ENCODE measurements around the gene CCL21. TPM values are rescaled to one million over a fixed set of nuclear protein-coding genes. Genes with fewer than 3 reads are reported as not detected.
"Not testable (repeated sequence)": the region's sequence is repeated elsewhere in the genome, so short reads cannot be mapped to it uniquely, and the experiment has no call there.

Gene CCL21
- total RNA-seq, 2 experiments from 2014 or later, result not detected

DNA sequence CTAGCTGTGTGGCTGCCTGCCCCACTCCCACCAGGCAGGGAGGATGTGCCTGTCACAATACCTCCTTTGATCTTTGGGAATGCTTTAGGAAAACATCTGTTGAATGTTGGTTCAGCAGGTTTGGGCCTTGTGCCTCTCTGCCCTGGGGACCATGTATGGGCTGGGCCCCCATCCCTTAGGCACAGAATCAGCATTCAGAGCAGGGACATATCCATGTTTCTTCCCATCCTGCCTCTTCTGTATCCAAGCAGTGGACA is 9.8 kb upstream of the CCL21 start:
- POLR2A ChIA-PET, result interaction anchor here (0.9 kb wide), 1 partner anchor 10 kb away, joined by 3 read pairs; the partner anchor contains the start of gene CCL21
- DNase-seq; H3K27me3 Mint-ChIP-seq; H3K4me3 Mint-ChIP-seq; H3K36me3 Mint-ChIP-seq (ENCODE audit: low read depth); H3K27ac Mint-ChIP-seq; H3K4me1 Mint-ChIP-seq; H3K9me3 Mint-ChIP-seq; CTCF ChIA-PET: not testable (repeated sequence)

DNA sequence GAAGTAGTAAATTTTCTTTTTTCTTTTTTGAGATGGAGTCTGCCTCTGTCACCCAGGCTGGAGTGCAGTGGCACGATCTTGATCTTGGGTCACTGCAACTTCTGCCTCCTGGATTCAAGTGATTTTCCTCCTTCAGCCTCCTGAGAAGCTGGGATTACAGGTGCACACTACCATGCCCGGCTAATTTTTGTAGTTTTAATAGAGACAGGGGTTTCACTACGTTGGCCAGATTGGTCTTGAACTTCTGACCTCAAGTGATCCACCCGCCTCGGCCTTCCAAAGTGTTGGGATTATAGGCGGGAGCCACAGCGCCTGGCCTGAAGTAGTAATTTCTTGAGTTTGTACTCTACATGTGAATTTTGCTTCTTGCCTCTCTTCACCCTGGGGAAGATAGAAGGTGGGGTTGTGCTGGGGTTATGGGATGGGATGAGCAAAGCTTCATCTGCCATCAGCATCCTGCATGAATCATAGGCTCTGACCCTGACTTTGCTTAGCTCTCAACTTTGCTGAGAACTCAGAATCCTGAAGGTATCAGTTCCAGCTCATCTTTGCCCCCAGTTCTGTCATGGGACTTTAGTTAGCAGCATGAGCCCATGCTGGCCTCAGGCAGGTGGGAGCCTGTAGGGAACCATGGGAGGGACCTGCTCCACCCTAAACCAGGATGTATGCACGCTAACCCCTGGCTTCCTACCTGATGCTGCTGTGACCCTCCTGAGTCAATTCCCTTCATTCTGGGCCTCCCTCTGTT is 9.3 kb upstream of the CCL21 start:
- H3K27ac Mint-ChIP-seq, result no peak overlapping the region
- H3K9me3 Mint-ChIP-seq, result no peaks in the 10 kb centered on the region
- H3K36me3 Mint-ChIP-seq (ENCODE audit: low read depth), result no peaks in the 10 kb centered on the region
- DNase-seq, result no peak
- ChIA-PET CTCF (no interaction called here), POLR2A (interaction anchor here (0.9 kb wide), 1 partner anchor 9 kb away, joined by 3 read pairs; the partner anchor contains the start of gene CCL21)
- H3K27me3 Mint-ChIP-seq, result peaks cover 7% of the 10 kb centered on the region
- H3K4me1 Mint-ChIP-seq, result no peaks in the 10 kb centered on the region
- H3K4me3 Mint-ChIP-seq, result no peak overlapping the region

- no peaks in the 10 kb centered on the region for H3K4me1 Mint-ChIP-seq
- H3K9me3 Mint-ChIP-seq, result no peaks in the 10 kb centered on the region
- POLR2A ChIA-PET, result no interaction called here
- no peaks in the 10 kb centered on the region for H3K36me3 Mint-ChIP-seq (ENCODE audit: low read depth)
- CTCF ChIA-PET, result no interaction called here
- no peak overlapping the region for H3K4me3 Mint-ChIP-seq
- no peak overlapping the region for H3K27ac Mint-ChIP-seq
- DNase-seq, result no peak
- H3K27me3 Mint-ChIP-seq, result peaks cover 14% of the 10 kb centered on the region
These were observed 8.2 kb upstream of the CCL21 start for GRCh38 chr9:34717996-34718614.

DNA sequence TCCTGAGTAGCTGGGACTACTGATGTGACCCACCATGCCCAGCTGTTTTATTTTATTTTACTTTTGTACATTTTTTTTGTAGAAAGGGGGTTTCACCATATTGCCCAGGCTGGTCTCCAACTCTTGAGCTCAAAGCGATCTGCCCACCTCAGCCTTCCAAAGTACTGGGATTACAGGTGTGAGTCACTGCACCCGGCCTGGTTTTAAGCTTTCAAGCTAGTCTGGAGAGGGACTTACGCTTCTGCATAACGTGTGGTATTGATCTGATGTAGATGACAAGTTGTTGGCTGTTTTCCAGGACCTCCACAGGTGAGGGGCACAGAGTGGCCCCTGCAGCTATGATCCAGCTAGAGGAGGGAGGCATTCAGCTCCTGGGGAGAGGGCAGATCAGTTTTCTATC is 6.8 kb upstream of the CCL21 start:
- Mint-ChIP-seq H3K36me3 (ENCODE audit: low read depth) (no peaks in the 10 kb centered on the region), H3K4me1 (no peaks in the 10 kb centered on the region), H3K9me3 (no peaks in the 10 kb centered on the region), H3K4me3 (no peak overlapping the region), H3K27ac (no peak overlapping the region), H3K27me3 (peaks cover 28% of the 10 kb centered on the region)
- DNase-seq, result no peak
- POLR2A ChIA-PET, result no interaction called here
- CTCF ChIA-PET, result interaction anchor here (1.4 kb wide), 1 partner anchor 14 kb away, joined by 7 read pairs; no protein-coding TSS in a partner anchor

DNA sequence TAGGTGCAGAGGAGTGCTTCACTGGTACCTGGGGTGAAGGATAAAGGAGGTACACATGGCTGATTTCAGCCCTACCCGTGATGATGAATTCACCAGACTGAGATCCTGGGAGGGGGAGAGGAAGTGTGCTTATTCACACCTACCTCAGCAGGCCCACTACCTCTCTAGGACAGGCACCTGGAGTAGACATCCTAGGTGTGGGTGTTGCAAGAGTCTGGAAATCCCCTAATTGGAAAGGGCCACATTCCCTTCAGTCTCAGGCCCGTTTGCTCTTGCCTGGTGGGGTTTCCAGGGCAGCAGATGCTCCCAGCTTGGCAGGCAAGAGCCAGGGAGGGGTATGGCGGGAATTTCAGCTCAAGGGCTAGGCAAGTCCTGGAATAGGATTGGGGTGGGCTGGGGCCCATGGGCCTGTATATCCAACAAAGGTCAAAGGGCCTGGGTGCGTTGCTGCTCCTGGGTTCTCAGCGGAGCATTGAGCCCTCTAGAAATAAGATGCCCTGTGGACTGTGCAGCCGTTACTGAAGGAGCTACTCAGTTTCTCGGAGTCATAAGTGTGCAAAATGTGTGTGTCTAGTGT is 5.8 kb upstream of the CCL21 start:
- DNase-seq, result no peak
- H3K9me3 Mint-ChIP-seq, result no peaks in the 10 kb centered on the region

GRCh38 chr9:34714007-34714406 is 4.1 kb upstream of the CCL21 start:
- DNase-seq, result no peak
- Mint-ChIP-seq H3K4me1 (no peaks in the 10 kb centered on the region), H3K27me3 (peaks cover 22% of the 10 kb centered on the region), H3K4me3 (no peak overlapping the region), H3K36me3 (ENCODE audit: low read depth) (no peaks in the 10 kb centered on the region), H3K9me3 (no peaks in the 10 kb centered on the region), H3K27ac (no peak overlapping the region)
- ChIA-PET CTCF (interaction anchor here (0.6 to 1.7 kb wide), 3 partner anchors 12 to 1233 kb away, joined by 3 to 4 read pairs (median 4); no protein-coding TSS in a partner anchor), POLR2A (no interaction called here)

More for the DNA sequence above, 5.8 kb upstream of the CCL21 start:
- Mint-ChIP-seq H3K4me1 (no peaks in the 10 kb centered on the region), H3K27me3 (peaks cover 23% of the 10 kb centered on the region), H3K4me3 (no peak overlapping the region), H3K36me3 (ENCODE audit: low read depth) (no peaks in the 10 kb centered on the region), H3K27ac (no peak overlapping the region)
- CTCF ChIA-PET, result interaction anchor here (0.9 to 1.3 kb wide), 3 partner anchors 13 to 113 kb away, joined by 3 read pairs; no protein-coding TSS in a partner anchor
- POLR2A ChIA-PET, result interaction anchor here (0.7 kb wide), 1 partner anchor 28 kb away, joined by 3 read pairs; no protein-coding TSS in a partner anchor

DNA sequence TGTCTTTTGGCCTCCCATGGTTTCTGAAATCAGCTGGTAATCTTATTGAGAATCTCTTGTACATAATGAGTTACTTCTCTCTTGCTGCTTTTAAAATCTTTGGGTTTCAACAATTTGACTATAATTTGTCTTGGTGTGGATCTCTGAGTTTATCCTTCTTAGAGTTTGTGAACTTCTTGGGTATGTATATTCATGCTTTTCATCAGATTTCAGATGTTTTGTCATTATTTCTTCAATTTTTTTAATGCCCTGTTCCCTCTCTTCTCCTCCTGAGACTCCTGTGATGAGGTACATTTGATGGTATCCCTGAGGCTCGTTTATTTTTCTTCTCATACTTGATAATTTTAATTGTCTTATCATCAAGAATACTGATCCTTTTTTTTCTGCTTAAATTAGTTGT is 2.2 kb upstream of the CCL21 start:
- ChIA-PET POLR2A (no interaction called here), CTCF (interaction anchor here (1.0 to 1.2 kb wide), 2 partner anchors 10 to 28 kb away, joined by 3 to 5 read pairs; no protein-coding TSS in a partner anchor)
- H3K4me3 Mint-ChIP-seq, result no peak overlapping the region
- no peak for DNase-seq
- H3K4me1 Mint-ChIP-seq, result no peaks in the 10 kb centered on the region
- H3K9me3 Mint-ChIP-seq, result no peaks in the 10 kb centered on the region
- no peaks in the 10 kb centered on the region for H3K36me3 Mint-ChIP-seq (ENCODE audit: low read depth)
- peaks cover 22% of the 10 kb centered on the region for H3K27me3 Mint-ChIP-seq
- no peak overlapping the region for H3K27ac Mint-ChIP-seq

GRCh38 chr9:34709196-34709978 is 549 bp downstream of the CCL21 start:
- Mint-ChIP-seq H3K27me3 (peaks cover 22% of the 10 kb centered on the region), H3K36me3 (ENCODE audit: low read depth) (no peaks in the 10 kb centered on the region), H3K4me3 (no peak overlapping the region), H3K4me1 (no peaks in the 10 kb centered on the region), H3K27ac (no peak overlapping the region), H3K9me3 (no peaks in the 10 kb centered on the region)
- POLR2A ChIA-PET, result interaction anchor here (1.2 kb wide), 1 partner anchor 10 kb away, joined by 3 read pairs; no protein-coding TSS in a partner anchor
- DNase-seq, result no peak
- CTCF ChIA-PET, result no interaction called here

- H3K4me3 Mint-ChIP-seq, result no peak overlapping the region
- H3K4me1 Mint-ChIP-seq, result peaks cover under 1% of the 10 kb centered on the region
- no peak overlapping the region for H3K27ac Mint-ChIP-seq
- no peak for DNase-seq
- CTCF ChIA-PET, result no interaction called here
- POLR2A ChIA-PET, result no interaction called here
- H3K9me3 Mint-ChIP-seq, result no peaks in the 10 kb centered on the region
- H3K36me3 Mint-ChIP-seq (ENCODE audit: low read depth), result no peaks in the 10 kb centered on the region
- H3K27me3 Mint-ChIP-seq, result peaks cover 5% of the 10 kb centered on the region
These were observed 2.8 kb downstream of the CCL21 start for GRCh38 chr9:34707130-34707529.

DNA sequence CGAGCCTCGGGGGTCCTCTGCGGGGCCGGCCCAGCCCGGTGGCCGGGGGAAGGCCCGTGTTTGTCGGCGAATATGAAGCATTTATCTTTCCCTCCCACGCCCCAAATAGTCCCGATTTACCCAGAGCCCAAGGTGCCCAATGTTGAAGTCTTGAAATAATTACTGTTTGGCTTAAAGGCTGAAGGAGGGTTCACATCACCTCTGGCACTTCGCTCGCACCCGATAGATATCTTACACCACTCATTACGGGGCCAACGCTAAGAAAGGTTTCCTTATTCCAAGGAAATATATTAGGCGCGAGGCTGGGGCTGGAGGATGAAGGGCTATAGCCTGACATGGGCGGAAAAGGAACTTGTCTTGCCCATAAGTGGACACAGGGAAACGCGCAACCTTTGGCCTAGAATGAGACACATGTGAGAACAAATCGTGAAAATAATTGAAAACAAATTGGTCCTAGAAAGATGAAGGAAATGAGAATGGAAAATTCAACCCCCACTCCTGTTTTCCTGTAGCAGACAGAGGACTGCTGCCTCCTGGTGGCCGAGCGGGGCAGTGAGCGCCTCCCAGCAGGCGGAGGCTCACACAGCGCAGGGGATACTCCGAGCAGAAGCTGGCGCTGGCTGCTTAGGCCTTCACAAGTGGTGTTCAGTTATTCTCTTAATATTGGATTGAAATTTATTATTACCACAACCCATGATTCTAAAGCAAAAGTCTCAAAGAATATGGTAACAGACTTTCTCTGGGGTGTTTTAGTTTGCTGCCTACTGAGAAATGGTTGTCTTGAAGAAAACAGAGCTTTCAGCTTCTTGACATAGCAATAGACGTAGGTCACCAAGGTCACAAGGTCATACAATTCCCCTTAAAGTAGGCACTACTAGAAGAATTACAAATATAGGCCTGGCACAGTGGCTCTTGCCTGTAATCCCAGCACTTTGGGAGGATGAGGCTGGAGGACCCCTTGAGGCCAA is 7.9 kb downstream of the CCL21 start:
- Mint-ChIP-seq H3K4me3 (peak overlapping the region; percentile 62), H3K36me3 (ENCODE audit: low read depth) (no peaks in the 10 kb centered on the region), H3K4me1 (peaks cover 9% of the 10 kb centered on the region), H3K9me3 (no peaks in the 10 kb centered on the region), H3K27me3 (peaks cover 19% of the 10 kb centered on the region), H3K27ac (no peak overlapping the region)
- peak; percentile 79 for DNase-seq
- ChIA-PET CTCF (interaction anchor here (0.6 to 3.3 kb wide), 28 partner anchors 9 to 262 kb away, joined by 3 to 40 read pairs (median 4); partner anchors contain the start of genes CCL27, DCTN3, GALT and RPP25L), POLR2A (interaction anchor here (0.7 to 1.4 kb wide), 4 partner anchors 36 to 91 kb away, joined by 3 to 5 read pairs (median 3); partner anchors contain the start of gene CCL27)

- H3K27ac Mint-ChIP-seq, result no peak overlapping the region
- no peaks in the 10 kb centered on the region for H3K9me3 Mint-ChIP-seq
- DNase-seq, result peak; percentile 80
- ChIA-PET CTCF (interaction anchor here (0.8 to 3.3 kb wide), 15 partner anchors 9 to 561 kb away, joined by 3 to 40 read pairs (median 3); partner anchors contain the start of genes CCL21, CCL27 and GALT), POLR2A (interaction anchor here (1.4 kb wide), 1 partner anchor 38 kb away, joined by 5 read pairs; the partner anchor contains the start of gene CCL27)
- no peaks in the 10 kb centered on the region for H3K36me3 Mint-ChIP-seq (ENCODE audit: low read depth)
- peaks cover 19% of the 10 kb centered on the region for H3K27me3 Mint-ChIP-seq
- peaks cover 9% of the 10 kb centered on the region for H3K4me1 Mint-ChIP-seq
- peak overlapping the region; percentile 33 for H3K4me3 Mint-ChIP-seq
These were observed 8.7 kb downstream of the CCL21 start for GRCh38 chr9:34701023-34701768.

Measured in activated CD4-positive, alpha-beta memory T cell treated with anti-CD3 and anti-CD28 coated beads, Interleukin-2, amount 10 ng/mL, durations not matched to agents 7 days and 5 days (primary cell).